Testis (tissue), 3 donors: Measurements from ENCODE around the gene SLC25A26. TPM values are rescaled to one million over a fixed set of nuclear protein-coding genes. Genes with fewer than 3 reads are reported as not detected.

Experiments
- DNase-seq: peaks from one replicate; pipeline ENCODE4 v3.0.0-alpha.2; 2019
- H3K27ac ChIP-seq, 2 donors: fragments of 200-600 bp; sonication (generic); one replicate each; pipeline ENCODE4 v1.5.1; 2019
- H3K27me3 ChIP-seq: fragments of 200-600 bp; sonication (generic); one replicate; pipeline ENCODE4 v1.5.1; 2019
- H3K36me3 ChIP-seq: fragments of 200-600 bp; sonication (generic); one replicate; pipeline ENCODE4 v1.5.1; 2017; ENCODE audit warnings: low read depth; ENCODE audit errors: missing control alignments
- H3K4me1 ChIP-seq: fragments of 200-600 bp; sonication (generic); one replicate; pipeline ENCODE4 v1.5.1; 2019
- H3K4me3 ChIP-seq, 2 donors: fragments of 200-600 bp; sonication (generic); one replicate each; pipeline ENCODE4 v1.5.1; 2017 to 2019
- H3K9me3 ChIP-seq: fragments of 200-600 bp; sonication (generic); one replicate; pipeline ENCODE4 v1.5.1; 2017
- CTCF ChIP-seq, 3 experiments: fragments of 450-650 bp in 2 of 3; fragments of 200-600 bp in 1 of 3; sonication (generic) in 1 of 3; IDR thresholded peaks; one replicate each; pipeline ENCODE4 v1.5.1; 2016 to 2019; ENCODE audit warnings: antibody characterized with exemption in 3 of 3, mild to moderate bottlenecking in 2 of 3, moderate library complexity in 1 of 3
- POLR2A ChIP-seq: fragments of 450-650 bp; IDR thresholded peaks from one replicate; pipeline ENCODE4 v1.6.1; 2017; ENCODE audit warnings: antibody characterized with exemption, mild to moderate bottlenecking, moderate library complexity
- WGBS, 2 donors: methylation state at CpG; one replicate each; pipeline ENCODE4 v1.1.5; 2018; 5-methylcytosine and 5-hydroxymethylcytosine counted together
- intact Hi-C: fragments of 100-400 bp; cut with DNase I; formaldehyde crosslinking; loops from one replicate; pipeline ENCODE4 v1.15.1; 2023; ENCODE audit warnings: low total_unique reads
- polyA plus RNA-seq: library from polyadenylated mRNA; stranded (reverse); fragments of 350-450 nt; fragmentation: Illumina TruSeq; extraction: RNeasy Lipid Tissue Mini Kit (QIAGEN cat#74804); gene quantifications from one replicate; pipeline ENCODE4 v1.2.3, GENCODE V29; 2014; ENCODE audit warnings: low read depth, low replicate concordance; ENCODE audit not compliant: insufficient read depth
- total RNA-seq, 2 donors: library from RNA; depleted of rRNA; stranded (reverse); fragments of >200 nt; gene quantifications; one replicate each; pipeline ENCODE4 v1.2.3, GENCODE V29; 2016

The SLC25A26 gene
- total and polyA plus RNA-seq, 3 donors from 2014 or later: 29.7 to 30.5 (median 30.0) TPM

- Histone ChIP-seq H3K27ac (no peak overlapping the region), H3K4me1 (peaks cover 26% of the 10 kb centered on the region), H3K4me3 (no peak overlapping the region), H3K9me3 (no peaks in the 10 kb centered on the region), H3K36me3 (no peaks in the 10 kb centered on the region), H3K27me3 (no peaks in the 10 kb centered on the region)
- no peak for DNase-seq
- TF ChIP-seq POLR2A (no peak), CTCF (IDR thresholded peaks at IDR 0.05) (no peak)
- WGBS, 2 donors: 91 to 97% methylated on average over 9 of the region's 9 CpGs
- intact Hi-C loops: no loop called here
Observed at GRCh38 chr3:66396888-66397287, 176.1 kb downstream of the SLC25A26 start.

- Histone ChIP-seq H3K36me3 (no peaks in the 10 kb centered on the region), H3K27me3 (no peaks in the 10 kb centered on the region), H3K27ac (no peak overlapping the region), H3K9me3 (no peaks in the 10 kb centered on the region), H3K4me1 (peaks cover 21% of the 10 kb centered on the region), H3K4me3 (no peak overlapping the region)
- 91% methylated on average over 2 of the region's 2 CpGs for WGBS, 2 donors
- no peak for TF ChIP-seq POLR2A
- TF ChIP-seq CTCF (IDR thresholded peaks at IDR 0.05): no peak
- intact Hi-C loops: no loop called here
- DNase-seq: peak; percentile 3
Observed at GRCh38 chr3:66397745-66398144, 176.9 kb downstream of the SLC25A26 start.

GRCh38 chr3:66398228-66399025 is 177.6 kb downstream of the SLC25A26 start:
- WGBS, 2 donors: 93 to 94% methylated on average over 9 of the region's 9 CpGs
- H3K36me3 ChIP-seq: no peaks in the 10 kb centered on the region
- TF ChIP-seq POLR2A (no peak), CTCF (IDR thresholded peaks at IDR 0.05) (no peak)
- no peak overlapping the region for H3K27ac ChIP-seq
- intact Hi-C loops: no loop called here
- H3K4me1 ChIP-seq: peaks cover 15% of the 10 kb centered on the region
- H3K4me3 ChIP-seq: no peak overlapping the region
- DNase-seq: no peak
- H3K9me3 ChIP-seq: no peaks in the 10 kb centered on the region
- no peaks in the 10 kb centered on the region for H3K27me3 ChIP-seq

- H3K9me3 ChIP-seq: no peaks in the 10 kb centered on the region
- peaks cover 4% of the 10 kb centered on the region for H3K4me1 ChIP-seq
- intact Hi-C loops: loop anchor here (10.0 kb wide), 1 partner anchor 415 kb away; no protein-coding TSS in a partner anchor
- no peaks in the 10 kb centered on the region for H3K27me3 ChIP-seq
- no peak for DNase-seq
- no peak for TF ChIP-seq CTCF (IDR thresholded peaks at IDR 0.05)
- no peak for TF ChIP-seq POLR2A
- no peak overlapping the region for H3K27ac ChIP-seq
- no peaks in the 10 kb centered on the region for H3K36me3 ChIP-seq
- H3K4me3 ChIP-seq: no peak overlapping the region
- 93 to 95% methylated on average over 10 of the region's 10 CpGs for WGBS, 2 donors
Observed at GRCh38 chr3:66399529-66400232, 178.9 kb downstream of the SLC25A26 start.
